Lung (tissue), 12 donors: Measurements from ENCODE around the gene CYSTM1. TPM values are rescaled to one million over a fixed set of nuclear protein-coding genes. Genes with fewer than 3 reads are reported as not detected.

Experiments
- ATAC-seq: fragments of 200-7000 bp; cut with Tn5 transposase; one replicate; pipeline ENCODE4 v1.9.1; 2020; ENCODE audit warnings: moderate number of reproducible peaks; ENCODE audit not compliant: insufficient read depth, low FRiP score
- DNase-seq, 3 donors: peaks; one replicate each; pipeline ENCODE4 v3.0.0-alpha.2; 2013 to 2017
- H3K27ac ChIP-seq, 2 donors: one replicate each; pipeline ENCODE4 v1.5.1; 2013; ENCODE audit warnings: mild to moderate bottlenecking in 2 of 2, moderate library complexity in 2 of 2, control low read depth in 1 of 2, inconsistent platforms in 1 of 2, low read depth in 1 of 2, low read length in 1 of 2
- H3K27me3 ChIP-seq, 3 donors: one replicate each; pipeline ENCODE4 v1.5.1; 2013; ENCODE audit warnings: low read length in 2 of 3; ENCODE audit not compliant: control insufficient read depth in 3 of 3, insufficient read depth in 3 of 3
- H3K36me3 ChIP-seq, 4 donors: one replicate each; pipeline ENCODE4 v1.5.1; 2013; ENCODE audit warnings: low read length in 4 of 4, mild to moderate bottlenecking in 1 of 4, moderate library complexity in 1 of 4; ENCODE audit not compliant: control insufficient read depth in 4 of 4, insufficient read depth in 4 of 4
- H3K4me1 ChIP-seq, 5 donors: one replicate each; pipeline ENCODE4 v1.5.1; 2013; ENCODE audit warnings: low read length in 5 of 5, mild to moderate bottlenecking in 2 of 5, moderate library complexity in 1 of 5; ENCODE audit not compliant: control insufficient read depth in 5 of 5, insufficient read depth in 5 of 5
- H3K4me3 ChIP-seq: one replicate; pipeline ENCODE4 v1.5.1; 2013; ENCODE audit warnings: mild to moderate bottlenecking, control low read depth, moderate library complexity
- H3K9ac ChIP-seq, 2 donors: one replicate each; pipeline ENCODE4 v1.5.1; 2013; ENCODE audit warnings: low read length in 2 of 2, control low read depth in 1 of 2; ENCODE audit not compliant: insufficient read depth in 1 of 2
- H3K9me3 ChIP-seq, 4 donors: one replicate each; pipeline ENCODE4 v1.5.1; 2013; ENCODE audit warnings: low read length in 3 of 4, mild to moderate bottlenecking in 1 of 4, moderate library complexity in 1 of 4; ENCODE audit not compliant: control insufficient read depth in 4 of 4, insufficient read depth in 3 of 4
- WGBS, 2 donors: extraction: QIAGEN DNeasy Blood & Tissue Kit; methylation state at CpG; one replicate each; pipeline ENCODE4 v1.1.7; 2013; 5-methylcytosine and 5-hydroxymethylcytosine counted together
- polyA plus RNA-seq, 2 donors: library from polyadenylated mRNA; stranded (reverse); fragments of 200-250 nt; gene quantifications; one replicate each; pipeline ENCODE4 v1.2.1, GENCODE V29; 2013
- total RNA-seq, 2 donors: library from RNA; depleted of rRNA in 1 of 2; stranded (reverse); fragments of >200 nt in 1 of 2; gene quantifications; one replicate each; pipeline ENCODE4 v1.2.1, GENCODE V29; 2014 to 2021
- TF ChIP-seq, protein P1 (sequence below): IDR thresholded peaks from 2 replicates; pipeline ENCODE4 v1.5.1; 2012; ENCODE audit warnings: mild to moderate bottlenecking; ENCODE audit errors: control extremely low read depth, extremely low read depth
- donor health status: control.
- donor health status: control.
- donor health status: Bipolar disorder and iron deficiency.
- donor health status: healthy.
- donor health status: DM: yes; HTN: yes; CAD: no.

The CYSTM1 gene
- total and polyA plus RNA-seq, 4 donors, result 37.1 to 274 (median 107) TPM

DNA sequence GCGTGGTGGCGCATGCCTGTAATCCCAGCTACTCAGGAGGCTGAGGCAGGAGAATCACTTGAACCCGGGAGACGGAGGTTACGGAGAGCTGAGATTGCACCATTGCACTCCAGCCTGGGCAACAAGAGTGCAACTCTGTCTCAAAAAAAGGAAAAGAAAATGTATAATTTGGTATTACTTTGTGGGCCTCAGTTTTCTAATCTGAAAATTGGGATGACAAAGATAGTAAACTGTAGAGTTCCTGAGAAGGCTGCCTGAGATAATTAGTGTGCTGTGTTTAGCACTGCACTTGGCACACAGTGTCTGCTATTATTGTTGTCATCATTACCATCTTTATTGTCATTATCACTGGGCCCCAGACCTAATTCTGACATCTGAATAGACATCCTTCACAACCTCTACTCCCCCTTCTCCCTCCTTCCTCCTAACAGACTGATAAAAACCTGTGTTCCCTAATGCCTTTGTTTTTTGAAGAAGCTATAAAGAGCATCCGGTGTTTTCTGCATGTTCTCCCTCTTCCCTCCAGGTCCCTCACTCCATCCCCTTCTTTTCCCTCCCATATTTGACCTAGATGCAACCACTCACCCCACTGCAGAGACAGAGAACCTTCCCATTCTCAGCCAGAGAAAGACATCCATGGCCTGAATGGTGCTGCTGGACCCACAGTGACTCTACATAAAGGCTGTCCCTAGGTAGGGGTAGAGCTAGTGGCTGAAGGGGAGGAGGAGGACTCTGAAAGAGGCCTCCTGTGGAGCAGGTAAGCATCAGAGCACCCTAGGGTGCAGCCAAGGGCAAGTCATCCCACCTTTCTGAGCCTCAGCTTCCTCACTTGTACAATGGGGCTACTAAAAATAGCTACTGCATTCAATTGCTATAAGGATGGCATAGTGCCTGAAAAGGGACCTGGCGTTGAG, 15.7 kb upstream of the CYSTM1 start:
- WGBS, 2 donors, result 83 to 86% methylated on average over 7 of the region's 7 CpGs
- ATAC-seq (no peak), DNase-seq (no peak)
- Histone ChIP-seq H3K27ac (no peak overlapping the region), H3K9me3 (no peaks in the 10 kb centered on the region), H3K36me3 (no peaks in the 10 kb centered on the region), H3K9ac (no peak overlapping the region), H3K4me1 (peaks cover 0 to 7% (median 4%) of the 10 kb centered on the region in 5 donors), H3K27me3 (no peaks in the 10 kb centered on the region), H3K4me3 (no peak overlapping the region)
- TF ChIP-seq, protein P1, sequence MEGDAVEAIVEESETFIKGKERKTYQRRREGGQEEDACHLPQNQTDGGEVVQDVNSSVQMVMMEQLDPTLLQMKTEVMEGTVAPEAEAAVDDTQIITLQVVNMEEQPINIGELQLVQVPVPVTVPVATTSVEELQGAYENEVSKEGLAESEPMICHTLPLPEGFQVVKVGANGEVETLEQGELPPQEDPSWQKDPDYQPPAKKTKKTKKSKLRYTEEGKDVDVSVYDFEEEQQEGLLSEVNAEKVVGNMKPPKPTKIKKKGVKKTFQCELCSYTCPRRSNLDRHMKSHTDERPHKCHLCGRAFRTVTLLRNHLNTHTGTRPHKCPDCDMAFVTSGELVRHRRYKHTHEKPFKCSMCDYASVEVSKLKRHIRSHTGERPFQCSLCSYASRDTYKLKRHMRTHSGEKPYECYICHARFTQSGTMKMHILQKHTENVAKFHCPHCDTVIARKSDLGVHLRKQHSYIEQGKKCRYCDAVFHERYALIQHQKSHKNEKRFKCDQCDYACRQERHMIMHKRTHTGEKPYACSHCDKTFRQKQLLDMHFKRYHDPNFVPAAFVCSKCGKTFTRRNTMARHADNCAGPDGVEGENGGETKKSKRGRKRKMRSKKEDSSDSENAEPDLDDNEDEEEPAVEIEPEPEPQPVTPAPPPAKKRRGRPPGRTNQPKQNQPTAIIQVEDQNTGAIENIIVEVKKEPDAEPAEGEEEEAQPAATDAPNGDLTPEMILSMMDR, result no peak

DNA sequence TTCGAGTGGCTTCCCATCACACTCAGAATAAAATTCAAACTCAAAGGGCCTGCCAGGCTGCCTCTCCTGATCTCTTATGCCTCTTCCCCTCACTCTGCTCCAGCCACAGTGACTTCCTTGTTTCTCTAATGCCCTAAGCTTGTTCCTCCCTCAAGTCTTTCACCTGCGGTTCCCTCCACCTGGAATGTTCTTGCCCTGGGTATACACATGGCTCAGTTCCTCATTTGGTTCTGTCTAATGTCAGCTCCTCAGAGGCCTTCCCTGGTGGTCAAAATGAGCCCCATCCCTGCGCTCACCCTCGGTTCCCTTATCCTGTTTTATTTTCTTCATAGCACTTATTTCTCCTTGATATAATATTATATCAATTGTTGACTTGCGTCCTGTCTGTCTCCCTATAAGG, 12.7 kb upstream of the CYSTM1 start:
- DNase-seq (no peak), ATAC-seq (no peak)
- TF ChIP-seq, protein P1, result no peak
- Histone ChIP-seq H3K4me1 (peaks cover 0 to 8% (median 0%) of the 10 kb centered on the region in 5 donors), H3K36me3 (no peaks in the 10 kb centered on the region), H3K27me3 (no peaks in the 10 kb centered on the region), H3K27ac (no peak overlapping the region), H3K4me3 (no peak overlapping the region), H3K9ac (no peak overlapping the region), H3K9me3 (no peaks in the 10 kb centered on the region)
- 75 to 76% methylated on average over 5 of the region's 5 CpGs for WGBS, 2 donors

DNA sequence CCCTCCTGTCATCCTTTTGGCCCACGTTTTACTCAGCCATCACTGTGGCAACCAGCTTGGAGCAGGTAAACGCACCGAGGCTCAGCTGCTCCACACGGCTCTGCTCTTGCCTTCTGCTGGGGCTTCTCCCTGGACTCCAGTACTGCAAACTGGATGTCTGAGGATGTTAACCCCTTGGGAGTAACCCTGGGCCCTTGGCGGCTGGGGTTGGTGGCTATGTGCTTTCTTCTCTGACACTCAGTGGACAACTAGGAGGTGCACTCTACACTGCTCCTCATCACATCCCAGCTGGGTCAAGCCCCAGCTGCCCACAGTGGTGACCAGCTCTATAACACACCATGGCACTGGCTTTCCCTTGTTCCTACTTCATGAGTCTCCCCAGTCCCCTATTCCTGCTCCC, 12.2 kb upstream of the CYSTM1 start:
- DNase-seq, result no peak
- H3K9me3 ChIP-seq, result no peaks in the 10 kb centered on the region
- WGBS, 2 donors, result 68 to 80% methylated on average over 5 of the region's 5 CpGs
- no peak for ATAC-seq
- no peak overlapping the region for H3K4me3 ChIP-seq
- no peaks in the 10 kb centered on the region for H3K36me3 ChIP-seq
- no peaks in the 10 kb centered on the region for H3K27me3 ChIP-seq
- no peak overlapping the region for H3K27ac ChIP-seq
- TF ChIP-seq, protein P1, result no peak
- no peak overlapping the region for H3K9ac ChIP-seq
- H3K4me1 ChIP-seq, result peaks cover 0 to 8% (median 0%) of the 10 kb centered on the region in 5 donors
